HFFc6 (cell line): ENCODE results near the gene TNNT2. TPM values are rescaled to one million over a fixed set of nuclear protein-coding genes. Genes with fewer than 3 reads are reported as not detected.

Source experiments
- DNase-seq: peaks from one replicate; pipeline ENCODE4 v3.0.0-alpha.2; 2018
- H3K27ac Mint-ChIP-seq: 2 replicates; pipeline ENCODE4 v1.8.0; 2020; ENCODE audit warnings: mild to moderate bottlenecking, mixed read lengths
- H3K27me3 Mint-ChIP-seq: 2 replicates; pipeline ENCODE4 v1.8.0; 2021; ENCODE audit warnings: mild to moderate bottlenecking, moderate library complexity, mixed read lengths; ENCODE audit not compliant: insufficient read depth
- H3K36me3 Mint-ChIP-seq: 2 replicates; pipeline ENCODE4 v1.8.0; 2021; ENCODE audit warnings: low read depth, mixed read lengths
- H3K4me1 Mint-ChIP-seq: 2 replicates; pipeline ENCODE4 v1.8.0; 2020; ENCODE audit warnings: low read depth, mixed read lengths
- H3K4me3 Mint-ChIP-seq: 2 replicates; pipeline ENCODE4 v1.8.0; 2020; ENCODE audit warnings: mild to moderate bottlenecking, moderate library complexity, mixed read lengths
- H3K9me3 Mint-ChIP-seq: 2 replicates; pipeline ENCODE4 v1.8.0; 2020; ENCODE audit warnings: mild to moderate bottlenecking, mixed read lengths
- CTCF ChIP-seq: fragments of 200-600 bp; sonication (generic); IDR thresholded peaks from 2 replicates; pipeline ENCODE4 v1.5.0; 2021; ENCODE audit warnings: antibody characterized with exemption, mild to moderate bottlenecking
- total RNA-seq, 6 experiments: library from RNA; stranded (reverse); fragmentation: NEBNext Ultra II Directional; extraction: Animal tissue kit (Norgen Biotek cat#: 25700); gene quantifications; 2 replicates in 1 of 6; 3 replicates in 5 of 6; pipeline ENCODE4 v1.2.3, GENCODE V29; 2021

TNNT2 gene
- total RNA-seq, 6 experiments from 2014 or later: not detected

DNA sequence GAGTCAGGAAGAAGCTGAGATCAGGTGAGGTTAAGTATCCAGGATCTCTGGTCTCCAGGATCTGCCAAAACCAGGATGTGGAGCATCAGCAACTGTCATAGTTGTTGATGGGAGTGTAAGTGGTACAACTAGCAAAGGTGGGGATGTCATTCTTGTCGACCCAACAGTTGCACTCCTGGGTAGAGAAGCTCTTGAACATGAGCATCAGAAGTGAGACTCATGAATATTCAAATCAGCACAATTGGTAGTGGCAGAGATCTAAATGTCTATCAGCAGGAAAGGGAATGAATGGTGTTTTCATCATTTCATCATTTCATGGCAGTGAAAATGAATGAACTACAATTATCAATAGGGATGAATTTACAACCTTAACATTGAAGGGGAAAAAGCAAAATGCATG lies 25.9 kb upstream of the TNNT2 start:
- TF ChIP-seq CTCF: no peak
- no peak overlapping the region for H3K4me3 Mint-ChIP-seq
- no peaks in the 10 kb centered on the region for H3K36me3 Mint-ChIP-seq
- no peak overlapping the region for H3K27ac Mint-ChIP-seq
- no peaks in the 10 kb centered on the region for H3K9me3 Mint-ChIP-seq
- no peak for DNase-seq
- H3K27me3 Mint-ChIP-seq: peaks cover 32% of the 10 kb centered on the region
- no peaks in the 10 kb centered on the region for H3K4me1 Mint-ChIP-seq

GRCh38 chr1:201401700-201402099 lies 24.2 kb upstream of the TNNT2 start:
- no peaks in the 10 kb centered on the region for H3K9me3 Mint-ChIP-seq
- H3K36me3 Mint-ChIP-seq: no peaks in the 10 kb centered on the region
- H3K4me1 Mint-ChIP-seq: no peaks in the 10 kb centered on the region
- DNase-seq: no peak
- no peak overlapping the region for H3K4me3 Mint-ChIP-seq
- no peak for TF ChIP-seq CTCF
- H3K27me3 Mint-ChIP-seq: peaks cover 40% of the 10 kb centered on the region
- no peak overlapping the region for H3K27ac Mint-ChIP-seq

DNA sequence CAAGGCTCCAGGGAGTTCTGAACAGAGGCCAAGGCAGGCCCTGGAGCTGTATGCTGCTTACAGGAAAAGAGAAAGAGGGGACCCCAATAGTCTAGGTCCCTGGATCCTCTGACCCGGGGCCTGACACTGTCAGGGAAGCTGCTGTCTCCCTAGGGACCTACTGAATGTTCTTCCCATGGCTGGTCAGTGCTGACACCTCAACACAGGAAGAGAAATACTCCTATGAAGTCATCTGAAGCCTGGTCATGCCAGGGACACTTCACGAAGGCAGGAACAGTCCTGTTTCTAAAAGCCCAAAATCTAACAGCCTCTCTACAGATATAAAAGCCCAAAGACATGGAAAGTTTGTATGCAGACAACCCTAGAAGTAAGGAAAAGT lies 23.4 kb upstream of the TNNT2 start:
- Mint-ChIP-seq H3K27ac (no peak overlapping the region), H3K9me3 (no peaks in the 10 kb centered on the region), H3K27me3 (peaks cover 45% of the 10 kb centered on the region), H3K36me3 (no peaks in the 10 kb centered on the region), H3K4me1 (no peaks in the 10 kb centered on the region), H3K4me3 (no peak overlapping the region)
- no peak for TF ChIP-seq CTCF
- DNase-seq: no peak

DNA sequence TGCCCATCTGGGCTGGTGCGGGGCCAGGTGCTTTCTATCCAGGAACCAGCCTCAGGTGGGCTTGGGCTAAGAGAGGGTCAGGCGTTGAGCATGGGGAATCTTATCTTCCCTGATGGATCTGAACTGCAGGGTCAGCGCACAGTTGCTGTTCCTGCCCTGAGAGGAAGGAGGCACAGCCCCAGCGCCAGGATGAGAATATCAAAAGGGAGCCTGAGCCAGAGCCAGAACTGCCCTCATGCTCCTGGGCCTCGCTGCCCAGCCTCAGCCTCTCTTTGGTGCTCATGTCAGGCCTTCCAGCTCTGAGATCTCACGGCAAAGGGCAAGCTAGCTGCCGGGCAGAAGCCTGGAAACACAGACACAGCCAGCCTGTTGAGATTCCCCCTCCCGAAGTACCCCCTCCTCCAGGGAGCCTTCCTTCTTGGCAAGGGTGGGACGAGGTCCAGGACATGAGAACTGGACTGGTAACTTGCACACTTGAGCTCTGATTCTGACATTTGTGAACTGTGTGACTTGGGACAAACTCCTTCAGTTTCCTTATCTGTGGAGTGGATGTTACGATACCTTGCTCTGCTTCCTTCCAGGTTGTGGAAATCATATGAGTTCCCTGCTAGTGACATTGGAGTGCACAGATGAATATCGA lies 22.9 kb upstream of the TNNT2 start:
- peaks cover 46% of the 10 kb centered on the region for H3K27me3 Mint-ChIP-seq
- H3K36me3 Mint-ChIP-seq: no peaks in the 10 kb centered on the region
- DNase-seq: no peak
- no peaks in the 10 kb centered on the region for H3K9me3 Mint-ChIP-seq
- TF ChIP-seq CTCF: no peak
- no peak overlapping the region for H3K27ac Mint-ChIP-seq
- H3K4me3 Mint-ChIP-seq: no peak overlapping the region
- no peaks in the 10 kb centered on the region for H3K4me1 Mint-ChIP-seq

DNA sequence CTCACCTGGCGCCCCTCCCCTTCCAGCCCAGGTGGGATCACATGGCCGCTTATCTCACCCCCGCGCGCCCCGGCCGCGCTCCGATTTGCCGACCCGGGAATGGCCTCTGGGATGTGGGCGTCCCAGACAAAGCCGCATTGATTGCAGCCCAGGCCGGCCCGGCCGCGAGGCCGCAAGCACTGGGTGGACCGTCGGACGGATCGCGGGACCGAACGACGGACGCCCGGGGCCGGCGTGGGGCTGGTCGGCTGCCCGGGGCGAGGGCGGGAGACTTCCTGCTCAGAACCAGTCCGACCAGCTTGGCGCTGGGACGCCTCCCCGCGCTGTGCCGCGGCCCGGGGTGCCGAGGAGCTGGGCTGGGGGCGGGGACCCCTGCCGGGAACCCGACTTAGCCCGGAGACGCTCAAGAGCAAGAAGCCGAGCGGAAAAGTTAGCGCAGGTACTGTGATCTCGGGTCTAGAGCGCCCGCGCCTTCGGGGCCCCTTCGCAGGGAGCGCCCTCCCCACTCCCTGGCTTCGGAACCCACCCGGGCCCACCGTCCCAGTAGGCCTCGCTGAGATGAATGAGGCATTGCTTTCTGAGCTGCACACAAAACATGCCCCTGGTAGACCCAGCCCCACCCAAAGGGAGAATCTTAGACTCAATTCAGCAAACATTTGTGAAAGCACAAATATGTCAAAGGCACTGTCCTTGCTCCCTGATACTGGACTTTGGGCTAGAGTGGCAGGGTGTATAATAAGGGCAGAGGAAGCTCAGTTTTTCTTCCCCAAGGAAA lies 22.1 kb upstream of the TNNT2 start:
- Mint-ChIP-seq H3K9me3 (no peaks in the 10 kb centered on the region), H3K4me1 (no peaks in the 10 kb centered on the region), H3K27ac (no peak overlapping the region), H3K27me3 (peaks cover 50% of the 10 kb centered on the region), H3K4me3 (no peak overlapping the region), H3K36me3 (no peaks in the 10 kb centered on the region)
- DNase-seq: no peak
- TF ChIP-seq CTCF: no peak
